LoVo (cell line): ENCODE results near the gene MRPL33.
"Not testable (repeated sequence)": the region's sequence is repeated elsewhere in the genome, so short reads cannot be mapped to it uniquely, and the experiment has no call there.

ENCODE experiments used
- DNase-seq: peaks from one replicate; pipeline ENCODE4 v3.0.0-alpha.2; 2016; ENCODE audit warnings: low spot score

MRPL33 gene

DNA sequence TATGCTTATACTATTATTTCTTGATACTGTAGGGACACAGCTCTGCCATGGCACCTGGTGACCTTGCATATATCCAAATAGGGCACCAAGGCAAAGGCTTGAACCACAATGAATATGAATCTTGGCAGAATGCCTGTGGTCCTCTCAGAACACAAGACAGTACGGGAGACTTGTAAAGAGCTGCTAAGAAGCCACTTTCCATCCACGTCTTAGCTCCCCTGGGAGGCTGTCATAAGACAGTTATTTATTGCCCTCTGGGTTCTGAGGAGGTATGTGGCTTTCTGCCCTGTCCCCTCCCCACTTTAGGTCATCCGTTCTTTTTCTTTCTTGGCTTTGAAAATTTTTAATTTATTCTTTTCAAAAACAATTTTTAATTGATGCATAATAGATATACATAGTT is 29.8 kb upstream of the MRPL33 start:
- DNase-seq = peak; percentile 30

DNA sequence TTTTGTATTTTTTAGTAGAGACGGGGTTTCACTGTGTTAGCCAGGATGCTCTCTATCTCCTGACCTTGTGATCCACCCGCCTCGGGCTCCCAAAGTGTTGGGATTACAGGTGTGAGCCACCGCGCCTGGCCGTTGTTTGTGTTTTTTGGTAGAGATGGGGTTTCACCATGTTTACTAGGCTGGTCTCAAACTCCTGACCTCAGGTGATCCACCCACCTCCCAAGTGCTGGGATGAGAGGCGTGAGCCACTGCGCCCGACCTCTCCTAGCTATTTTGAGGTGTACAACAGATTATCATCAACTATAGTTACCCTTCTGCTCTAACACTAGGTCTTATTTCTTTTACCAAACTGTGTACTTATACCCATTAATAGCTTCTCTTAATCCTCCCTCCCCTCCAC is 28.9 kb upstream of the MRPL33 start:
- no peak for DNase-seq

GRCh38 chr2:27745494-27745893 is 26.0 kb upstream of the MRPL33 start:
- DNase-seq = not testable (repeated sequence)

GRCh38 chr2:27746325-27746724 is 25.2 kb upstream of the MRPL33 start:
- DNase-seq = no peak

GRCh38 chr2:27747827-27748352 is 23.6 kb upstream of the MRPL33 start:
- no peak for DNase-seq

DNA sequence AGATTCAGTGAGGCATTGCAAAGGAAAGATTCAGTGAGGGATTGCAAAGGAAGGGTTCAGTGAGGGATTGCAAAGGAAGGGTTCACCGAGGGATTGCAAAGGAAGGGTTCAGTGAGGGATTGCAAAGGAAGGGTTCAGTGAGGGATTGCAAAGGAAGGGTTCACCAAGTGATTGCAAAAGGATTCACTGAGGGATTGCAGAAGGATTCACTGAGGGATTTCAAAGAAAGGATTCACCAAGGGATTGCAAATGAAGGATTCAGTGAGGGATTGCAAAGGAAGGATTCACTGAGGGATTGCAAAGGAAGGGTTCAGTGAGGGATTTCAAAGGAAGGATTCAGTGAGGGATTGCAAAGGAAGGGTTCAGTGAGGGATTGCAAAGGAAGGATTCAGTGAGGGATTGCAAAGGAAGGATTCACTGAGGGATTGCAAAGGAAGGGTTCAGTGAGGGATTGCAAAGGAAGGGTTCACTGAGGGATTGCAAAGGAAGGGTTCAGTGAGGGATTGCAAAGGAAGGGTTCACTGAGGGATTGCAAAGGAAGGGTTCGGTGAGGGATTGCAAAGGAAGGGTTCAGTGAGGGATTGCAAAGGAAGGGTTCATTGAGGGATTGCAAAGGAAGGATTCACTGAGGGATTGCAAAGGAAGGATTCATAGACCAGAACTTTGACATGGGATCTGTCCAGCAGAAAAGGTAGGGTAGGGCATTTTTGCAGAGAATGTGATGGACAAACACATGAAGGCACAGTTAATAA is 22.5 kb upstream of the MRPL33 start:
- DNase-seq = not testable (repeated sequence)

DNA sequence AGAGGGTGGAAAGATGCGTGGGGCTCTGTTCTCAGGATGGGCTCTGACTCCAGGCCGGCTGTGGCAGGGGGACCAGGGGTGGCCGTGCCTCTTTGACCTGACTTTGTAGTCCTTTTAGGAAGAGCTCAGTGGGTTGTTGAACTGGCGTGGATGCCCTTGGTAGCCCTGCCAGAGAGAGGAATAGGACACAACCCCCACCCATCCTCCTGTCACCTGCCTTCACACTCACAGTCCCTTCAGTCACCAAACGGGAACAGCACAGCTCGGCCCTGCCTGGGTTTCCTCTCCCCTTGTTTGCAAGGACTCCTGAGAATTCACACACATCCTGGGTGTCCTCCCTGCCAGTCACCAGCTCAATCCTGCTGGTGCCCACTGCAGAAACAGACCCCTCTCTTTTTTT is 20.1 kb upstream of the MRPL33 start:
- no peak for DNase-seq

DNA sequence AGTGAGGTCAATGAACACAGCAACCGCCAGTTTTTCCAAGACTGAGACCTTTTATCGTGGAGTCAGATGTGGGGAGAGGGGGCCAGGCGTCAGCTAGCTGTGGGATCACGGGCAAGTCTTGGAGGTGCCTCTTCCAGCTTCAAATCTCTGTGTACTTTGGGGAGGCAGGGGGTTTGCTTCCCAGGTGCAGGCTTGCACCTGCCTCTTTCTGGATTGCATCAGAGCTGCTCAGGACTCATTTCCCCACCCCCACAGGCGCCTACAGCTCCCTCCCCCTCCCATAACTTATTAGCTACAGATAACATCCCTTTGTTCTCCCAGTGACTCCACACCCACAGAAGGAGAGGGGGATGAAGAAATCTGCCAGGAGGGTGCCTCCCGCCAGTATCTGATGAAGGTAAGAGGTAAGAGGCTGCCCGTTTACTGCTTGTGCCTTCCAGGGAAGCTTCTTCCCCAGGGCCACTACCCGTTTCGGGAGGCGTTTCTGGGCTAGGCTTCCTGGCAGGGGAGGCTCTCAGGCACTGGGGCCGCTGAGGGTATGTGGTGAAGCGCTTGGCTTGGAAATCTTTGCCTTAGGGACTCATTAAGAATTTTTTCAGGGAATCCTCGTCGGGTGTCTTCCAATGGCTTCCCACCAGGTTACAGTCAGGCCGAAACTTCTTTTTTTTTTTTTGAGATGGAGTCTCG is 18.8 kb upstream of the MRPL33 start:
- DNase-seq = peak; percentile 52

DNA sequence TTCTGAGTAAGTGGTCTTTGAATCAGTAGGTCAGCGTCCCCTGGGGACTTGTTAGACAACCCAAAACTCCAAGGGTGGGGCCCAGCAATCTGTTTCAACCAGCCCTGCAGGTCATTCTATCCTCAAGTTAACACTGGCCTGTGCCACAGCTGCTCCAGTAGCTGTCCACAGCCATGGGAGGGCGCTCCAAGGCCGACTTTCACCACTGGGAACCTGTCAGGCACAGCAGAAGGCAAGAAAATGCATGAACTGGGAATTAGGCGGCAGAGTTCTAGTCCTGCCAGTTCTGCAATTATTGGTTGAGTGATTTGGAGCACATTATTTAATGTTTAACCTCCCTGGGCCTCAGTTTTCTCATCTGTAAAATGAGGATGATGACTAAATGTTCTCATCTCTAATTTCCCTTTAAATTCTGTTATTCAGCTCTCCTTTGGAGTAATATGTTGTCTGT is 17.4 kb upstream of the MRPL33 start:
- DNase-seq = peak; percentile 59

DNA sequence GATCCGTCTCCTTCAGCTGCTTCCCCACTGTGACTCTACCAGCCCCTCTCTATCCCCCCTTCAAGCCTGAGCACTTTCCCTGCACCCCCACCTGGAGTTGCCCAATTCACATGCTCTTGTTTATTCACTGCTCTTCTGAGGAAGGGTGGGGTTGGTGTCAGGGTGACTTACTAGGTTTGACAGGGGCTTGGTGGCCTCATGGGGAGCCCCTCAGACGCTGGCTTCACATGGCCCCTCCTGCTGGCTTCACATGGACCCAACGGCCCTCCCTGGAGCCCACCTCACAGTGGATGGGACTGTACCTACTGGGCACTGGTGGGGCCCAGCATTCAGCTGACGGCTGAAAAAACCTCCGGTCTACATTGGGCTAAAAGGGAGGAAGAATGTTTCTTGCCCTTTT is 16.7 kb upstream of the MRPL33 start:
- no peak for DNase-seq

GRCh38 chr2:27756091-27756490 is 15.4 kb upstream of the MRPL33 start:
- no peak for DNase-seq

- peak; percentile 14 for DNase-seq
These were observed 14.7 kb upstream of the MRPL33 start for GRCh38 chr2:27756544-27757498.

DNA sequence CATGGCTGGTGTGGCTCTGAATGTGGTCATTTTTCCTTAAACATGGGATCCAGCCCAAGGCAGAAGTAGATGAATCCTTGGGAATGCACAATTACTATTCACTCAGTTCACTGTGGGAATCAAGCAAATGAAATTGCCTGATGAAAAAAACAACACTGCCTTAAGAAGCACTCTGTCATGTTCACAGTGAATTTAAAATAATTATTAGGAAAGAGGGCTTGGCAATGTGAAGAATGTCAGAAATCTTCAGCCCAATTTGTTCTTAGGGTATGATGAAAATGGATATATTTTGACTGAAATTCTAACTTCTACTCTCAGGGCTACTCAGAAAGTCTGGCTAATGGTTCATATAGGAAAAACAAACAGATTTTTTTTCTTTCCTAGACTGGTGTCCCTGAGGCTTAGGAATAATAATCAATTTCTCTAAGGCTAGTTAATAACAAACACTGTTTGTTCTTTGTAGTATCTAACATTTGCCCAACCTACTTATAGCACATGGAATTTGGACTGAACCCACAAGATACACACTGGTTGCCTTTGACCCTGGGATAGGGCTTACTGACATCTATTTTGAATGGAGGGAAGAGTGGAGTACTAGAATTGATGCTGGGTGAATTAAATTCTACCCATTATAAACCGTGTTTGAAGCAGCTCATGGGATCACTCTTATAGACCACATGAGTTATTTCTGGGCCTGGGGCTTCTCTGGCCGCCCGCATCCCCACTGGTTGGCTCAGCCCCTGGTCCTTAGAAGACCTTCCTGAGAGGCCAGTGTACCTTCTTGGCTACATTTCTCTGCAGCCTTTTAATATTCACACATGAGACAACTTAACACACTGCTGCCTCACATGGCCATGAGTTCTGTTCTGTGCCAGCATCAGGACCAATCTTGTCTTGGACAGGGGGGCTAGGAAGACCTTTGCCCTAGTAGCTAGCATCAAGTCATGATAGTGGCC is 8.3 kb upstream of the MRPL33 start:
- no peak for DNase-seq

DNA sequence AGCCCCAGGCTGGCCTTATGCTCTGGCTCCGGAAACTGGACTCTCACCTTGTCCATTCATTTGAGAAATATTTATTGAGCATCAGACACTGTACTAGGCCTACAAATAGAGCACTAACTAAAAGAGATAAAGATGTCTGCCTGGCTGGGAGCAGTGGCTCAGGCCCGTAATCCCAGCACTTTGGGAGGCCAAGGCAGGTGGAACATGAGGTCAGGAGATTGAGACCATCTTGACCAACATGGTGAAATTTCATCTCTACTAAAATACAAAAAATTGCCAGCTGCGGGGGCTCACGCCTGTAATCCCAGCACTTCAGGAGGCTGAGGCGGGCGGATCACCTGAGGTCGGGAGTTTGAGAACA is 7.6 kb upstream of the MRPL33 start:
- no peak for DNase-seq

DNA sequence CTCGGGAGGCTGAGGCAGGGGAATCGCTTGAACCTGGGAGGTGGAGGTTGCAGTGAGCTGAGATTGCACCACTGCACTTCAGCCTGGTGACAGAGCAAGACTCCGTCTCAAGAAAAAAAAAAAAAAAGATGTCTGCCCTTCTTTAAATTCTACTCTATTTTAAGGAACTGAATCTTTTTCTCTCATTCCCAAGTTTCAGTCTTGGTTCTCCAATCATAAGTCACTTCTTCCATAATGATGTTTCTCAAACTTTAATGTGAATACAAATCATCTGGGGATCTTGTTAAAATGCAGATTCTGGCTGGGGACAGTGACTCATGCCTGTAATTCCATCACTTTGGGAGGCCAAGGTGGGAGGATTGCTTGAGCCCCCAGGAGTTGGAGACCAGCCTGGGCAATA is 7.0 kb upstream of the MRPL33 start:
- not testable (repeated sequence) for DNase-seq

DNA sequence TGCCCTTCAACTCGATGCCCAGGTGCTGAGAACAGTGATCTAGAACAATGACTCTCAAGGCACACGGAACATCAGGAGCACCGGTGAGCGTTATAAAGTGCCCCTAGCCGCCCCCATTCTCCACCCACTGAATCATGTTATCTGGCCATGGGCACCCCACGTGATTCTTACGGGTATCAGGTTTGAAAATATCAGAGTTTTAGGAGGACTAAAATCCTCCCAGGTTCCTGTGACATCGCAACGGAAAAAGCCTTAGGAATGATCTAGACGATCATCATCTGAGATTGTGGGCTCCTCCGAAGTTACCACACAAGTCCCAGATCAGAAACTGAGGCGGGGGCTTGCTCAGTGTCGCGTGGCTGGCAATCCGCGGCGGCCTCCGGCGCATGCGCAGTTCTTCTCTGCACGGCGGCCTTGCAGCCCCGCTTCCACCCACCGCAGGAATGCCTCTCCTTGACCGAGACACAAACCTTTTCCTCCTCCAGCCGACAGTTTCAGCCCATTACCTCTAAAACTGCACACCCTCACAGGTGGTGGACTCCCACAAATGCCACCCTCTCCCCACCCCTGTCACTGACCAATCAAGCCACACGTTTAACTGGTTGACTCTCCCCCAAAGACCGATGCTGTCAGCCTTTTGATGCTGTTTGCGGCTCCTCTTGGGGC is 5.8 kb upstream of the MRPL33 start:
- peak; percentile 75 for DNase-seq

- DNase-seq = no peak
These were observed 5.2 kb upstream of the MRPL33 start for GRCh38 chr2:27766287-27766661.

DNA sequence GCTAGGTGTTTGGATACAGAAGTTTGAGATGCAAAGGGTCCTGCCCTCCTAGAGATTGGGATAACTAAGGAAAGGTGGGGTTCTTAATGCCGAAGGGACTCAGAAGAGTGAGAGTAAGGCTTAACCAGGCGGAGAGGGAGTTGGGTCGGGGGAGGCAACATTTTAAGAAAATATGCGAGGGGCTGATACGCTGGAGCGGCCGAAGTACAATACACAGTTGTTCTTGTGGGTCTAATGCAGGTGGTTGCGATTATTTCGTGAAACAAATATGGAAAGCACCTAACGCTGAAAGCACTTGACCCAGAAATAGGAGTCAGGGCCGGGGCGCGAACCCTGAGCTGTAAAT is 344 bp upstream of the MRPL33 start:
- DNase-seq = no peak

DNA sequence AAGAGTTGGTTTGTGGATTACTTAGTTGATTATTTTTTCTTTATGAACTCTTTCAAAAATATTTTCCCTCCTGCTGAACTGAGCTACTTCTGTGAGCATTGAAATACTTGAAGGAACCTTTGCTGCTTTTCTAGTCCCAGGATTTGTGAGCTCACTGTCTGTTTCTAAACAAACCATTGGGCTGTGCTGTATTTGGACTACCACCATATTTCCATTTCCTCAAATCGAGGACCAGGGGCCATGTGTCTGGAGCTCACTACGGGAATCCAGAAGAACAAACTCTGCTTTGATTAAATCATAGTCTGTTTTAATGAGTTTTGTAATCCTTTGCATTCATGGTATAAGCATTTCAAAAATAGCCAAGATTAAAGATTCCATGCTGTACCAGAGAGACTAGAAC is 1.3 kb downstream of the MRPL33 start:
- no peak for DNase-seq

DNA sequence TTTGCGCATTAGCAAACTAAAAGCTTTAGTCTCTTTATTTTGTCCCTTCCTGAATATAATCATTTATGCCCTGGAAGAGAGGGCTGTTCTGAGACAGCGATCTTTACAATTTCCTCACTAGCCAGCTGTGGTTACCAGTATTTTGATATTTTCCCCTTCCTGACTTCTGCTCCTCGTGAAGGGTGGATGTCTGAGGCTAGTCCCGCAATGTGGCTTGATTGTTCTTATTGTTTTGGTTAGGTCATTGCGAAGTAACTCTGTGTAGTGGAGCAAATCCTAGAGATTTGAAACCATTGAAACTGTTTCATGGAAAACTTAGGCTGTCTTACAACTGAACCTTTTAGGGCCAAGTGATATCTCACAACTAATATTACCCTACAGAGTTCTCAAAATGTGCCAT is 2.4 kb downstream of the MRPL33 start:
- no peak for DNase-seq

GRCh38 chr2:27776097-27776496 is 4.6 kb downstream of the MRPL33 start:
- DNase-seq = peak; percentile 46
